HG03064 (cell line): ENCODE results near the gene ARPC5L.
"Not testable (repeated sequence)": the region's sequence is repeated elsewhere in the genome, so short reads cannot be mapped to it uniquely, and the experiment has no call there.

Source experiments
- ATAC-seq: cut with Tn5 transposase; IDR thresholded peaks from one replicate; pipeline ENCODE4 v1.9.1; 2021; ENCODE audit warnings: low read depth; ENCODE audit not compliant: unreplicated experiment

ARPC5L gene

GRCh38 chr9:124861342-124862229 lies at the start of gene ARPC5L, which contains the start of gene RPL35:
Gene ARPC5L (plus strand): TSS chr9:124862130. CDS start chr9:124869291, 7,161 bp downstream.
Gene RPL35 (minus strand): TSS chr9:124861957. CDS start chr9:124861912, 45 bp downstream.
- ATAC-seq, result peak; percentile 82

DNA sequence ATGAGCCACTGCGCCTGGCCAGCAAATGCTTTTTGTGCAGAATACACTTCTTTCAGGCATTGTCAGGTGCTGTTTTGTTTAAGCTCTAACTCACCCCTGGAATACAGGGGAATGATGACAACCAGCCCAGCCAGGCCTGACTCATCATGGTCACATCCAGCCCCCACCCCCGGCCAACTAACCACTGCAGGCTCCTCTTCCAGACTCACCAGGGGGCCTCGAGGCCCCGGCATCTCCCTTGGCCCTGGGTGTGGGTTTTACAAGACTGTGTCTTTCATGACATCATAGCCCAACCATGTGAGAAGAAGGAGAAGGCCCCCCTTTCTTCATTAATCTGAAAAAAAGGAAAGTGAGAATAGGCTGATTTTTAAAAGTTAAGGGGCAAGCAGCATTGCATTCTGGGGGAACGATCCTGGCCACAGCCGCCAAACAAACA lies 49.5 kb upstream of the ARPC5L start:
- ATAC-seq, result no peak

DNA sequence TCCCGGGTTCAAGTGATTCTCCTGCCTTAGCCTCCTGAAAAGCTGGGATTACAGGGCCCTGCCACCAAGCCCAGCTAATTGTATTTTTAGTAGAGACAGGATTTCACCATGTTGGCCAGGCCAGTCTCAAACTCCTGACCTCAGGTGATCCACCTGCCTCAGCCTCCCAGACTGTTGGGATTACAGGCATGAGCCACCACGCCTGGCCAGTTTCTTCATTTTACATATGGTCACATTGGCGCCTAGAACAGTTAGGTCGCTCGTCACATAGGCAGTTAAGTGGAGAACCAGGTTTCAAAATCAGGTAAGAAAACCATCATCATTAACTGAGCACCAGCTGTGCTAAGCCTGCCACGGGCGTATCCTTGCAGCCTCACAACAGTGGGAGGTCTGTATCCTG lies 48.9 kb upstream of the ARPC5L start:
- ATAC-seq, result no peak

DNA sequence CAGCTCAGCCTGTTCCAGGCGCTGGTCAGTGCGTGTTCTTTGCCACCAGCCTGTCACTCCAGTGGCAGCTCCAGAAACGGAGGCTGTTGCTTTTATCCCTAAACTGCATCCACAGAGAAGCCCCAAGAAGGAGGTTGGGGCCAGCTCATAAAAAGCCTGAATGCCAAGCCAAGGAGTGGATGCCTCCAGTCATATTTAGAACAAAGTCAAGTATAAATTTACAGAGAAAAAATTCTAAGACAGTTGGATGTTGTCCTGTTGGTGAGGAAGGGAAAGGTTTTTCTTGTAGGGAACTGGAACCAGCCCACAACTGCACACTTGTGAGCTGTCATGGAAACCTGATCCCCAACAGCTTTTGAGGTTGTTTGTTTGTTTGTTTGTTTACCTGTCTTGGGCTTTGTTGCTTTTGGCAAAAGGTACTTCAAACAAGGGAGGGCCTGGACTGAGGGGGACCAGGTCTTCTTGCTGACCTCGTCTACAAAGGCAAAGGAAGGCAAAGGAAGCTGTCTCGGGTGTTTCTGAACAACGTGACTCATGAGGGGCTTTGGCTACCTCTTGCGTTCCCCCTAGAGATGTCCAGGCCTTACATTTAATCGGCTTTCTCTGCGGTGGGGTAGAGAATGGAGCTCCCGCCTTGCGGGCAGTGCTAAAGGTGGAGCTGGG lies 48.3 kb upstream of the ARPC5L start:
- ATAC-seq, result no peak

GRCh38 chr9:124814164-124814535 lies 47.8 kb upstream of the ARPC5L start:
- no peak for ATAC-seq

DNA sequence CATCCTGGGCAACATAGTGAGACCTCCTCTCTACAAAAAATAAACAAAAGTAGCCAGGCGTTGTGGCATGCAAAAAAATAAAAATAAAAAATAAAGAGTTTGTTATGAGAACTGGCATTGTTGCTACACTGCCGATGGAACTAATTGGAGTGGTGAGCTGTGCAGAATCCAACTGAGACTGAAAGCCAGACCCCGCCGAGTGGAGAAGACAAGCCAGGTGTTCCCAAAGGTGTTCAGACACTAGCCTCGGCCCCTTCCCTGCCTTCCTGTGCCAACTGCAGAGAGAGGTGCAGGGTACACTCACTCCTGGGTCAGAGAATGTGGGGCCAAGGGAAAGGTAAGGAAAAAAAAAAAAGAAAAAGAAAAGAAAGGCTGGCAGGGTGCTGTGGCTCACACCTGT lies 46.3 kb upstream of the ARPC5L start:
- no peak for ATAC-seq

DNA sequence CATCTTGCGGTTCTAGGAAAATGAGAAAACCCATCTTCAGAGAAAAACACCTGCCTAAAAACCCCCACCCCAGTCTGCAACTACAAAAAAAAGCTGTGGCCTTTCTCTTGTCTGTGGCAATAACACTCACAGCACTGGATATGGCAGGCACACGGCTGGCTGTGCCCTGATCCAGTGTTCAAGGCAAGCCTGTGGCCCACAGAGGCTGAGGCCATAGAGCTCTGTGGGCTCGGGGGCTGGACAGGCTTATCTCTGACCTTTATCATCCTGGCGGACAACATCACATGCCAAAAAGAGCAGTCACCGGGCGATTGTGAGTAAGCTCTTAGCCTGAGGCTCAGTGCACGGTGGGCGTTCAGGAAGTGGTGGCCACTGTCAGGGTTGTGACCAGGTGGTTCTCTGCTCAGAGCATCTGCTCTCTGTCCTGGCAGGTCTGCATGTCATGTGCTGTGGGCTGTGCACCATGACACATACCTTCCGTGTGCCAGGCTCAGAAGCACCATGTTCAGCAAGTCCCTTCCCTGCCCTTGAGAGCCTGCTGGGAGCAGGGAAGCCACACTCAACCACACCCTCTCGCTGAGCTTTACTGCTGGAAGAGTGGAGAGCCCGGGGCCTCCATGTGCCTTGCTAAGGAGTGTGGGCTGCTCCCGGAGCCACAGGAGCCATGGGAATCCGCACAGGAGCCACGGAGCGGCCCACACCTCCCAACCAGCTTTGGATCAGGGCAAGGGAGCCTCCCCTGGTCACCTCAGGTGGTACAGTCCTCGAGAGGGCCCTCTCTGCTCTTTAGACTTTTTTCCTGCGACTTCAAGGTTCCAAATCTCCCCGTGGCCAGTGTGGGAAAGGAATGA lies 43.3 kb upstream of the ARPC5L start:
- ATAC-seq, result no peak

DNA sequence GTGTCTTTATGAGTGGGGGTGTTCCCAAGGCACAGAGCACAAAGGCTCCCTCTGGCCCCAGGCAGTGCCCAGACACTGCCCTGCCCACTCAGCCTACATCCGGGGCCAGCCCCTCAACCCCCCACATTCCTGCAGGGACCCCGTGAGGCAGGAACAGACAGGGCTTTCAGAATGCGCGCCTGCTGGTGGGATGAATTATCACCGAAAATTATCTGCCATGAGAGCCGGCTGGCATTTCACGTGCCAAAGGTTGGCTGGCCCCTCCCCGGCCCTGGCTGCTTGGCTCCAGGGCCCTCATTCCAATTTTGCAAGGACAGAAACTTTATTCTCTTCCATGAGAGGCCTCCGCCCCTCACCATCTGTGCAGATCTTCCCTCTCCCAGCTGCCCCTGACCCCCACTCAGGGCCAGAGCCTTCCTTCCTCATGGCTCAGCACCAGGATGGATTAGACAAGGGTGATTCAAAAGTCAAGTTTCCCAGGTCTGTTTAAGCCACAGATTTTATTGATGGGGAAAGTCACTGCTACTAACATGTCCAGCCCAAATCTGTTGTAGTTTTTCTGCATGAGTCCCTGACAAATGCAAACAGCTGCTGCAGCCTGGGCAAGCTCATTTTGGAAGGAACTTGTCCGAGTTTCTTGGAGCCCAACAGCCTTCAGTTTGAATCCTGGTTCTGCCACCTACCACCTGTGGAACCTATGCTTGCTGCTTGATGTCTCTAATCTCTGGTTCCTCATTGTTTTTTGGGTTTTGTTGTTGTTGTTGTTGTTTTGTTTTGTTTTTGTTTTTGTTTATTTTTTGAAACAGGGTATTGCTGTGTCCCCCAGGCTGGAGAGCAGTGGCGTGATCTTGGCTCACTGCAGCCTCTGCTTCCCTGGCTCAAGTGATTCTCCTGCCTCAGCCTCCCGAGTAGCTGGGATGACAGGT lies 41.0 kb upstream of the ARPC5L start:
- no peak for ATAC-seq

GRCh38 chr9:124828489-124829333 lies 33.2 kb upstream of the ARPC5L start:
- ATAC-seq, result no peak

GRCh38 chr9:124829334-124829669 lies 32.6 kb upstream of the ARPC5L start:
- no peak for ATAC-seq

DNA sequence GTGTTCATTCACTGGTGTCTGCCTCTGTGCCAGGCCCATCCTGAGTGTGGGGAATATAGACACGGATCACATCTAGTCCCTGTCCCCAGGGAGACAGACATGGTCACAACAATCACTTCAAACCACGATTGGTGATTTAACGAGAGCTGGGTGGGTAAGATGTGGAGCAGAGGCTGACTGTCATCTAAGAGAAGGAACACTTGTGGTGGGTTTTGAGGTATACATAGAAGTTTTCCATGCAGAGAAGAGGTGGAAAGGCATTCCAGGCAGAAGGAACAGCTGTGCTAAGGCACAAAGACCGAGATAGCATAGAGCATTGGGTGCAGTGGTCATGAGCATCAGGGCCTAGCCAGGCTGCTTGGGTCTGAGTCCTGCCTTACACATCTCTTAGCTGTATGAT lies 31.3 kb upstream of the ARPC5L start:
- no peak for ATAC-seq

DNA sequence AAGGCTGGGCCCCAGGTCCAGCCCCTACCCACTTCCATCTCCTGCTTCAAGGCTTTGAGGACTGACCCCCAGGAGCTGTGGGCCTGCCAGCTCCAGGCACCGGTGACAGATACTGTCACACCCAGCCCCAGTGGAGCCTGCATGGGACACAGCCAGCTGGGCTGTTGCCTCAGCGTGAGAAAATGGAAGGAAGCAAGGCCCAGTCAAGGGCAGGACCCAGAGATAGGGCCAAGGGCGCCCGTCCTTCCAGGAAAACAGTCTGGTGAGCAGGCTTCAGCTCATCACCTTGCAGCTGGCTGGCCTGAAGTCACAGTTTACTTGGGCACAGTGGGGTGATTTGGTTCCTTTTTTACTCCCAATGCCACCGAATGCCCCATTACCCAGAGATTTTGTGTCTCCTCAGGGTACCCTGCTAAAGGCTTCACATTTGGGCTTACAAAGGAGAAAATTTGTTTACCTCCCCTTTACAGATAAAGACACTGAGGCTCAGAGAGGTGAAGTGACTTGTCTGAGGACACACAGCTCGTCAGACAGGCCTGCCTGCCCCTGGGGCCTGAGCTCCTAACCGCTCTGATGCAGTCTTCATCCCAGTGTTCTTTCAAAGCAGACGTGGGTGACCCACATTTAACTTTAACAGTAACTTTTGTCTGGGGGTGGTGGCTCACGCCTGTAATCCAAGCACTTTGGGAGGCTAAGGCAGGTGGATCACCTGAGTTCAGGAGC lies 30.1 kb upstream of the ARPC5L start:
- no peak for ATAC-seq

GRCh38 chr9:124834591-124834990 lies 27.3 kb upstream of the ARPC5L start:
- no peak for ATAC-seq

DNA sequence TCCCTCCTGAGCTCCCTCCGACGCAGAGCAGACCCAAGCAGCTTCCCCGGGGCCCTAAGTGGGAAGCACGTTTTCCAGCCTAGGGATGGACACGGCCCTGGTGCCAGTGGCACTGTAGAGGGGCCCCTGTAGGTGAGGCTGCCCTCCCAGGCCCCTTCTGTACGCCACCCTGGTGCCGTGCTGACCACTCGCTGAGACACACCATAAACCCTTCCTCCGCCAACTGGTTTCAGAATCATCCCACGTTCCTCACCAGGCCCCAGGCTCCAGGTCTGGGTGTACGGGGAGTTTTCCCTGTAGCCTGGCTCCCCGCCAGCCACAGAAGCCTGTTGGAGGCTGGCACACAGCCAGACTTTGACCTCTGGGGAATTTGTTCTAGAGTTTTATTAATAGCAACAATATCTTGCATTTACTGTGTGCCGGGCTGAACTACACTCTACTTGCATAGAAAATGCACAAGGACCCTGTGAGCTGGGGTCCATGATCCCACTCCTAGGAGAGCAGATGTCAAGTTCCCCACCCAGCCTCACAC lies 26.8 kb upstream of the ARPC5L start:
- ATAC-seq, result no peak

GRCh38 chr9:124838132-124838531 lies 23.8 kb upstream of the ARPC5L start:
- not testable (repeated sequence) for ATAC-seq

GRCh38 chr9:124838567-124839275 lies 23.2 kb upstream of the ARPC5L start:
- not testable (repeated sequence) for ATAC-seq

DNA sequence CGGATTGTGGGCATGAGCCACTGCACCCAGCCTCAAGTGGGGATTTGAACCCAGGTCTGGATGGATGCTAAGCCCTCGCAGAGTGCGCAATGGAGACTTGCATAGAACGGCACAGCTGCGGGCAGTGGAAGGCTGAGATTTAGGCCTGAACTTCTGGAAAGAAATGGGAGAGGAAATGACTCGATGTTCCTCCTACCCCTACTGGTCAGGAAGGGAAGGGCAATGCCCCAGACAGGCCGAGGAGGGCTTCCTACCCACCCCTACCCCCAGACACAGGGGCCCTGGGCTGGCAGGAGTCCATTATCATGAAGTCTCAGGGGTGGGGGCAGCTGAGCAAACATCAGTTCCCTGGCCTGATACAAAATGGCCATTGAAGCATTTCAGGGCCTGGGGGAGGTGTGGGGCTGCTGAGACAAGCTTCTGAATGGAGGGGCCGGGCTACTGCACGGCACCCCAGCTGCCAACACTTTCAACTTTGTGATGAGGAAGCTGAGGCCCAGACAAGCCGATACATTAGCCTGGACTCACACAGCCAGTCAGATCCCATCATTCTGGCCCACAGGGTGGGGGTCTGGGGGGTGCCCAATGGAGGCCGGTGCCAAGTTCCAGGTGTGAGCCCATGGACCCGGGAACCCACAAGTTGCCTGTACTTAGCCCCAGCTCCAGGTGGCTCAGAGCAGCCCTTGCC lies 22.2 kb upstream of the ARPC5L start:
- no peak for ATAC-seq
